IMR-90 (cell line): ENCODE data around the gene PDGFD. TPM values are rescaled to one million over a fixed set of nuclear protein-coding genes. Genes with fewer than 3 reads are reported as not detected.

ENCODE experiments used
- ATAC-seq: fragments of 200-7000 bp; cut with Tn5 transposase; 2 replicates; pipeline ENCODE4 v1.9.1; 2020; ENCODE audit warnings: low read depth, mild to moderate bottlenecking, moderate library complexity
- BruUV-seq: library from RNA; stranded (reverse); fragments of 400-500 nt; replicated peaks from 2 replicates; lab custom pipeline; 2021; lab: Mats Ljungman, UMichigan
- CTCF ChIA-PET: fragments of 300-600 bp; formaldehyde crosslinking; extraction: SDS; loops from one replicate; lab custom pipeline; 2021; ENCODE audit warnings: antibody characterized with exemption; lab: Yijun Ruan, JAX
- POLR2A ChIA-PET: fragments of 300-600 bp; sonication (Branson Sonifier 250); formaldehyde crosslinking; loops from one replicate; lab custom pipeline; 2022; ENCODE audit warnings: antibody characterized with exemption; ENCODE audit not compliant: unreplicated experiment; lab: Charles Lee
- DNase-seq: peaks from one replicate; pipeline ENCODE4 v3.0.0; 2013
- H2AFZ ChIP-seq: replicated peaks from 2 replicates; pipeline ENCODE3; 2013; ENCODE audit warnings: low read length, mild to moderate bottlenecking; ENCODE audit not compliant: poor library complexity
- H2AK5ac ChIP-seq: 2 replicates; pipeline ENCODE4 v1.6.1; 2013; ENCODE audit warnings: low read depth, low read length, inconsistent platforms
- H2AK9ac ChIP-seq: replicated peaks from 2 replicates; pipeline ENCODE3; 2013; ENCODE audit warnings: mild to moderate bottlenecking, low read depth, low read length, moderate library complexity; ENCODE audit not compliant: poor library complexity
- H2BK120ac ChIP-seq: 2 replicates; pipeline ENCODE4 v1.6.1; 2013; ENCODE audit warnings: low read depth, low read length, inconsistent platforms
- H2BK15ac ChIP-seq: 3 replicates; pipeline ENCODE4 v1.6.1; 2013; ENCODE audit warnings: low read depth, low read length, inconsistent platforms
- H2BK20ac ChIP-seq: 2 replicates; pipeline ENCODE4 v1.6.1; 2013; ENCODE audit warnings: low read depth, mild to moderate bottlenecking, inconsistent platforms, low read length, moderate library complexity
- H2BK5ac ChIP-seq: 2 replicates; pipeline ENCODE4 v1.6.1; 2013; ENCODE audit warnings: mild to moderate bottlenecking, low read depth, low read length, inconsistent platforms; ENCODE audit not compliant: poor library complexity, severe bottlenecking
- H3K14ac ChIP-seq: replicated peaks from 2 replicates; pipeline ENCODE4 v1.6.1; 2013; ENCODE audit warnings: low read depth, low read length, inconsistent platforms
- H3K18ac ChIP-seq: 2 replicates; pipeline ENCODE4 v1.6.1; 2013; ENCODE audit warnings: low read depth, low read length, control low read depth
- H3K23ac ChIP-seq: 2 replicates; pipeline ENCODE4 v1.6.1; 2013; ENCODE audit warnings: low read depth, low read length, inconsistent platforms
- H3K27ac ChIP-seq: 2 replicates; pipeline ENCODE4 v1.5.1; 2013; ENCODE audit warnings: mild to moderate bottlenecking, control low read depth, low read length; ENCODE audit not compliant: insufficient read depth
- H3K27me3 ChIP-seq: 2 replicates; pipeline ENCODE4 v1.6.1; 2013; ENCODE audit warnings: low read length; ENCODE audit not compliant: control insufficient read depth, insufficient read depth
- H3K36me3 ChIP-seq: 2 replicates; pipeline ENCODE4 v1.6.1; 2013; ENCODE audit warnings: low read length, mixed read lengths; ENCODE audit not compliant: control insufficient read depth, insufficient read depth
- H3K4ac ChIP-seq: 2 replicates; pipeline ENCODE4 v1.6.1; 2013; ENCODE audit warnings: low read depth, low read length, inconsistent platforms
- H3K4me1 ChIP-seq: 2 replicates; pipeline ENCODE4 v1.6.1; 2013; ENCODE audit warnings: low read length, mixed read lengths; ENCODE audit not compliant: control insufficient read depth, insufficient read depth
- H3K4me2 ChIP-seq: 2 replicates; pipeline ENCODE4 v1.6.1; 2013; ENCODE audit warnings: low read depth, mild to moderate bottlenecking, control low read depth, low read length, moderate library complexity
- H3K4me3 ChIP-seq: 2 replicates; pipeline ENCODE4 v1.5.1; 2013; ENCODE audit warnings: low read depth, mild to moderate bottlenecking, control low read depth, low read length, moderate library complexity; ENCODE audit not compliant: insufficient read depth
- H3K56ac ChIP-seq: 2 replicates; pipeline ENCODE4 v1.6.1; 2013; ENCODE audit warnings: low read length, inconsistent platforms; ENCODE audit not compliant: insufficient read depth; ENCODE audit errors: extremely low read depth
- H3K79me1 ChIP-seq, 2 experiments: 2 replicates each; pipeline ENCODE4 v1.6.1; 2013; ENCODE audit warnings: low read length in 2 of 2, inconsistent platforms in 1 of 2, low read depth in 1 of 2
- H3K9ac ChIP-seq: 2 replicates; pipeline ENCODE4 v1.6.1; 2013; ENCODE audit warnings: low read depth, low read length, control low read depth
- H3K9me1 ChIP-seq: 2 replicates; pipeline ENCODE4 v1.6.1; 2013; ENCODE audit warnings: low read length, inconsistent platforms; ENCODE audit not compliant: insufficient read depth
- H3K9me3 ChIP-seq: 2 replicates; pipeline ENCODE4 v1.6.1; 2013; ENCODE audit warnings: low read length; ENCODE audit not compliant: control insufficient read depth, insufficient read depth
- H4K20me1 ChIP-seq: 2 replicates; pipeline ENCODE4 v1.6.1; 2013; ENCODE audit warnings: low read length, inconsistent platforms; ENCODE audit not compliant: insufficient read depth
- H4K5ac ChIP-seq: 2 replicates; pipeline ENCODE4 v1.6.1; 2013; ENCODE audit warnings: mild to moderate bottlenecking, low read depth, low read length, control low read depth
- H4K8ac ChIP-seq, 2 experiments: 2 replicates each; pipeline ENCODE4 v1.6.1; 2013; ENCODE audit warnings: low read depth in 2 of 2, low read length in 2 of 2, control low read depth in 1 of 2, inconsistent platforms in 1 of 2
- H4K91ac ChIP-seq: 2 replicates; pipeline ENCODE4 v1.6.1; 2013; ENCODE audit warnings: low read depth, low read length, inconsistent platforms; ENCODE audit not compliant: insufficient read depth
- BHLHE40 ChIP-seq: fragments of 150-350 bp; IDR thresholded peaks from 2 replicates; pipeline ENCODE4 v1.6.1; 2016; ENCODE audit warnings: mild to moderate bottlenecking, low read depth, low read length
- CHD1 ChIP-seq: IDR thresholded peaks from 2 replicates; pipeline ENCODE4 v1.6.1; 2012; ENCODE audit warnings: low read depth, low read length, improper control_type of control experiment
- CTCF ChIP-seq: conservative IDR thresholded peaks from 2 replicates; pipeline ENCODE4 v1.5.1; 2012; ENCODE audit warnings: mild to moderate bottlenecking, low read depth, low read length, improper control_type of control experiment
- MAFK ChIP-seq: IDR thresholded peaks from 2 replicates; pipeline ENCODE4 v1.6.1; 2012; ENCODE audit warnings: low read depth, low read length, improper control_type of control experiment
- POLR2A ChIP-seq: IDR thresholded peaks from 2 replicates; pipeline ENCODE4 v1.6.1; 2012; ENCODE audit warnings: mild to moderate bottlenecking, low read depth, low read length
- SMC3 ChIP-seq: fragments of 150-350 bp; IDR thresholded peaks from 2 replicates; pipeline ENCODE4 v1.6.1; 2016; ENCODE audit warnings: low read depth, mild to moderate bottlenecking, antibody characterized with exemption, low read length, moderate library complexity
- WGBS, 2 experiments: methylation state at CpG; one replicate each; pipeline versions ENCODE4 v1.1.5 to v1.1.7; 2013; ENCODE audit warnings: missing lambda C conversion rate in 2 of 2; ENCODE audit not compliant: insufficient read length in 1 of 2; ENCODE audit errors: extremely low coverage in 2 of 2; 5-methylcytosine and 5-hydroxymethylcytosine counted together
- dilution Hi-C: fragments of 300-500 bp; cut with HindIII; formaldehyde crosslinking; loops from one replicate; pipeline ENCODE4 v1.14.3; 2018; ENCODE audit warnings: low sequenced_read_pairs; ENCODE audit not compliant: unreplicated experiment
- in situ Hi-C: fragments of 300-500 bp; cut with MboI; formaldehyde crosslinking; loops from 3 replicates; pipeline ENCODE4 v1.14.3; 2019; ENCODE audit warnings: low sequenced_read_pairs, inconsistent platforms, mixed read lengths
- intact Hi-C: fragments of 100-400 bp; cut with micrococcal nuclease; formaldehyde crosslinking; loops from 2 replicates; pipeline ENCODE4 v1.10.0; 2022
- polyA plus RNA-seq, 3 experiments: library from polyadenylated mRNA; depleted of rRNA; stranded (reverse); fragments of >200 nt; gene quantifications; 2 replicates each; pipeline ENCODE4 v1.2.3, GENCODE V29; 2012; ENCODE audit warnings: low replicate concordance in 1 of 3
- total RNA-seq: library from RNA; depleted of rRNA; stranded (reverse); fragments of >200 nt; gene quantifications from 2 replicates; pipeline ENCODE4 v1.2.3, GENCODE V29; 2012

PDGFD gene
- total and polyA plus RNA-seq, 2 of the 4 experiments (the other 2 are of a cell fraction): 2.1 to 3.0 TPM

GRCh38 chr11:103894034-103894433 lies 269.9 kb downstream of the PDGFD start:
- Histone ChIP-seq H4K20me1 (no peaks in the 10 kb centered on the region), H2BK5ac (no peak overlapping the region), H3K9me1 (peaks cover 16% of the 10 kb centered on the region), H3K9me3 (no peaks in the 10 kb centered on the region), H3K4me2 (no peak overlapping the region), H3K4ac (peak overlapping the region; percentile 66), H3K9ac (no peak overlapping the region), H4K8ac (peak overlapping the region in 1 of 2 experiments; percentile 44; a peak in 1 of 4 replicates), H2AK9ac (no peak overlapping the region), H3K79me1 (peaks cover 0 to 3% of the 10 kb centered on the region in 2 experiments; a peak in 1 of 4 replicates), H3K27me3 (no peaks in the 10 kb centered on the region), H3K18ac (no peak overlapping the region), H2BK20ac (peak overlapping the region; percentile 64), H2BK15ac (0 out of 3 replicates have a peak overlapping the region, but pooled peaks have one; percentile 12), H3K23ac (no peak overlapping the region), H3K36me3 (no peaks in the 10 kb centered on the region), H2AK5ac (peak overlapping the region; percentile 74; the same call in 1 of the 2 replicates), H4K91ac (peak overlapping the region; percentile 54; the same call in 1 of the 2 replicates), H4K5ac (no peak overlapping the region), H3K14ac (no peak overlapping the region), H3K4me3 (no peak overlapping the region), H3K4me1 (peaks cover 8% of the 10 kb centered on the region), H3K56ac (no peak overlapping the region), H2AFZ (no peak overlapping the region), H2BK120ac (peak overlapping the region; percentile 96; the same call in 1 of the 2 replicates), H3K27ac (no peak overlapping the region; the same call in 1 of the 2 replicates)
- intact Hi-C loops: no loop called here
- 100% methylated on average over 1 of the region's 3 CpGs; no CpG with 5 or more reads in 1 of the 2 experiments for WGBS, 2 experiments
- no peak for DNase-seq
- no peak for ATAC-seq
- dilution Hi-C loops: no loop called here
- BruUV-seq: no TSS peak
- ChIA-PET POLR2A (no interaction called here), CTCF (no interaction called here)
- TF ChIP-seq SMC3: no peak
- TF ChIP-seq CHD1: no peak
- TF ChIP-seq CTCF: no peak
- TF ChIP-seq MAFK: no peak
- no peak for TF ChIP-seq POLR2A
- TF ChIP-seq BHLHE40: no peak
- in situ Hi-C loops: no loop called here
